HepG2 (cell line): ENCODE results near the gene ABTB2. TPM values are rescaled to one million over a fixed set of nuclear protein-coding genes. Genes with fewer than 3 reads are reported as not detected.

ENCODE experiments used
- CCAR2 ChIP-seq: fragments of 200-400 bp; formaldehyde crosslinking; optimal IDR thresholded peaks from 2 replicates; pipeline ENCODE3; 2018; ENCODE audit warnings: low read depth, mild to moderate bottlenecking, low read length, moderate library complexity
- MEIS1 ChIP-seq: sonication (generic); formaldehyde crosslinking; IDR thresholded peaks from 2 replicates; pipeline ENCODE4 v1.9.0; 2021; ENCODE audit warnings: mild to moderate bottlenecking, missing genetic modification reagents, moderate library complexity, borderline replicate concordance
- MTA1 ChIP-seq: sonication (generic); formaldehyde crosslinking; IDR thresholded peaks from 2 replicates; pipeline ENCODE4 v1.4.0; 2020; ENCODE audit warnings: missing genetic modification reagents, mild to moderate bottlenecking, borderline replicate concordance
- NCOA1 ChIP-seq: sonication (generic); formaldehyde crosslinking; IDR thresholded peaks from 2 replicates; pipeline ENCODE4 v1.9.0; 2021; ENCODE audit warnings: missing genetic modification reagents
- PCBP2 ChIP-seq: fragments of 200-400 bp; formaldehyde crosslinking; optimal IDR thresholded peaks from 2 replicates; pipeline ENCODE3; 2018; ENCODE audit warnings: low read length, low read depth; ENCODE audit not compliant: poor library complexity, severe bottlenecking
- RAD51 ChIP-seq: fragments of 450-650 bp; IDR thresholded peaks from 2 replicates; pipeline ENCODE4 v1.6.1; 2016; ENCODE audit warnings: borderline replicate concordance
- RBM39 ChIP-seq: fragments of 200-400 bp; formaldehyde crosslinking; IDR thresholded peaks from one replicate; pipeline ENCODE4 v1.6.1; 2018; ENCODE audit warnings: antibody characterized with exemption, mild to moderate bottlenecking, low read depth, low read length; ENCODE audit not compliant: poor library complexity, severe bottlenecking
- SNAI1 ChIP-seq: sonication (generic); formaldehyde crosslinking; IDR thresholded peaks from 2 replicates; pipeline ENCODE4 v1.5.0; 2020; ENCODE audit warnings: mild to moderate bottlenecking, missing genetic modification reagents, borderline replicate concordance
- SUZ12 ChIP-seq: fragments of 150-350 bp; IDR thresholded peaks from 2 replicates; pipeline ENCODE4 v1.6.1; 2014; ENCODE audit warnings: low read depth, low read length
- U2AF1 ChIP-seq: fragments of 200-400 bp; formaldehyde crosslinking; optimal IDR thresholded peaks from 2 replicates; pipeline ENCODE3; 2017; ENCODE audit warnings: mild to moderate bottlenecking, low read depth, low read length
- ZNF44 ChIP-seq: sonication (generic); formaldehyde crosslinking; IDR thresholded peaks from 2 replicates; pipeline ENCODE4 v1.5.1; 2020; ENCODE audit warnings: mild to moderate bottlenecking, missing genetic modification reagents
- ZNF441 ChIP-seq: sonication (generic); formaldehyde crosslinking; IDR thresholded peaks from 2 replicates; pipeline ENCODE4 v1.7.0; 2021; ENCODE audit warnings: missing genetic modification reagents, borderline replicate concordance
- ZNF530 ChIP-seq: sonication (generic); formaldehyde crosslinking; IDR thresholded peaks from 2 replicates; pipeline ENCODE4 v1.5.0; 2020; ENCODE audit warnings: low read depth, mild to moderate bottlenecking, missing genetic modification reagents
- ZNF781 ChIP-seq: sonication (generic); formaldehyde crosslinking; IDR thresholded peaks from 2 replicates; pipeline ENCODE4 v1.5.1; 2020; ENCODE audit warnings: borderline replicate concordance, mild to moderate bottlenecking, missing genetic modification reagents; ENCODE audit errors: not compliant biosample characterization
- ZNF792 ChIP-seq: IDR thresholded peaks from 2 replicates; pipeline ENCODE4 v1.6.1; 2016
- polyA plus RNA-seq, 8 experiments: library from polyadenylated mRNA; depleted of rRNA in 3 of 8; stranded (reverse) in 7 of 8; unstranded in 1 of 8; fragments of >200 nt; fragmentation: Illumina TruSeq in 4 of 8; extraction: Trizol in 4 of 8; gene quantifications; 2 replicates each; pipeline versions ENCODE4 v1.2.1 to v1.2.3, GENCODE V29; 2011 to 2016; ENCODE audit warnings: low read depth in 4 of 8, missing spikeins in 1 of 8, mixed read lengths in 1 of 8; ENCODE audit not compliant: insufficient read depth in 1 of 8
- total RNA-seq, 5 experiments: library from RNA; depleted of rRNA; stranded (reverse); fragments of >200 nt; fragmentation: Illumina TruSeq; extraction: Trizol; gene quantifications; 2 replicates each; pipeline ENCODE4 v1.2.3, GENCODE V29; 2016; ENCODE audit warnings: low read depth in 1 of 5
- TF ChIP-seq, protein P1 (sequence below): sonication (generic); formaldehyde crosslinking; IDR thresholded peaks from 2 replicates; pipeline ENCODE4 v1.4.0; 2020; ENCODE audit warnings: missing genetic modification reagents
- TF ChIP-seq, protein P2 (sequence below): sonication (generic); formaldehyde crosslinking; IDR thresholded peaks from 2 replicates; pipeline ENCODE4 v1.4.0; 2020; ENCODE audit warnings: missing genetic modification reagents, borderline replicate concordance
- TF ChIP-seq, protein P3 (sequence below): sonication (generic); formaldehyde crosslinking; IDR thresholded peaks from 2 replicates; pipeline ENCODE4 v1.5.1; 2020; ENCODE audit warnings: missing genetic modification reagents, mild to moderate bottlenecking, borderline replicate concordance

ABTB2 gene
- total and polyA plus RNA-seq, 2 of the 13 experiments (the other 11 are each of a cell fraction or from before 2014, with no cell fraction given) = 5.1 to 15.4 TPM

DNA sequence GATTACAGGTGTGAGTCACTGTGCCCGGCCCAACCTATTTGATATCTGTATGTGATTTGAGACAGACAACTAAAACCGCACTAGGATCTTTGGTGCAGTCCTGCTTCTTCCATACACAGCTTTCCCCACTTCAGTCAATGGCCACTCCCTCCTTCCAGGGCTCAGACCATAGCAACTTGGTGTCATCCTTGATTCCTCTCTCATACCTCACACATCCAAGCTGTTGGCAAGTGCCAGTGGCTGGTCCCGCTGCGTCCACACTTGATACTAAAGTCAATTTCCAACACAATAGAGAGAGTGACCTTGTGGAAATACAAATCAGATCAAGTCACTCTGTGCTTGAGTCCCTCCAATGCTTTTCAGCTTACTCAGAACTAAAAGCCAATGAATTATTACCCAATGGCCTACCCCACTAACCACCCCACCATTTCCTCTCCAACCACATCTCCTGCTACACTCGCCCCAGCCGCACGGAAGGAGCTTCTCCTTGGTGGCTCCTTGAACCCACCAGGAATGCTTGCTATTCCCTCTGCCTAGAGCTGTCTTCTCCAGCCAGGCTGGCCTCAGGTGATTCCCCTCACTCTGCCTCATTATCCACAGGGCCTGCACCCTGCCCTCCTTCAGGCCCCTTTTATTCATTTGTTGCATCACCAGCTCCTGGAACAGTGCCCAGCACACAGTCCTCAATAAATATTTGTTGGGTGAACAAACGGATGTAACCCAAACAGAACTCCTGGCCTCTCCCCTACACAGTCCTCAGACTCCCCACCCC lies 12.9 kb downstream of the ABTB2 start (continued):
- TF ChIP-seq, protein P1, sequence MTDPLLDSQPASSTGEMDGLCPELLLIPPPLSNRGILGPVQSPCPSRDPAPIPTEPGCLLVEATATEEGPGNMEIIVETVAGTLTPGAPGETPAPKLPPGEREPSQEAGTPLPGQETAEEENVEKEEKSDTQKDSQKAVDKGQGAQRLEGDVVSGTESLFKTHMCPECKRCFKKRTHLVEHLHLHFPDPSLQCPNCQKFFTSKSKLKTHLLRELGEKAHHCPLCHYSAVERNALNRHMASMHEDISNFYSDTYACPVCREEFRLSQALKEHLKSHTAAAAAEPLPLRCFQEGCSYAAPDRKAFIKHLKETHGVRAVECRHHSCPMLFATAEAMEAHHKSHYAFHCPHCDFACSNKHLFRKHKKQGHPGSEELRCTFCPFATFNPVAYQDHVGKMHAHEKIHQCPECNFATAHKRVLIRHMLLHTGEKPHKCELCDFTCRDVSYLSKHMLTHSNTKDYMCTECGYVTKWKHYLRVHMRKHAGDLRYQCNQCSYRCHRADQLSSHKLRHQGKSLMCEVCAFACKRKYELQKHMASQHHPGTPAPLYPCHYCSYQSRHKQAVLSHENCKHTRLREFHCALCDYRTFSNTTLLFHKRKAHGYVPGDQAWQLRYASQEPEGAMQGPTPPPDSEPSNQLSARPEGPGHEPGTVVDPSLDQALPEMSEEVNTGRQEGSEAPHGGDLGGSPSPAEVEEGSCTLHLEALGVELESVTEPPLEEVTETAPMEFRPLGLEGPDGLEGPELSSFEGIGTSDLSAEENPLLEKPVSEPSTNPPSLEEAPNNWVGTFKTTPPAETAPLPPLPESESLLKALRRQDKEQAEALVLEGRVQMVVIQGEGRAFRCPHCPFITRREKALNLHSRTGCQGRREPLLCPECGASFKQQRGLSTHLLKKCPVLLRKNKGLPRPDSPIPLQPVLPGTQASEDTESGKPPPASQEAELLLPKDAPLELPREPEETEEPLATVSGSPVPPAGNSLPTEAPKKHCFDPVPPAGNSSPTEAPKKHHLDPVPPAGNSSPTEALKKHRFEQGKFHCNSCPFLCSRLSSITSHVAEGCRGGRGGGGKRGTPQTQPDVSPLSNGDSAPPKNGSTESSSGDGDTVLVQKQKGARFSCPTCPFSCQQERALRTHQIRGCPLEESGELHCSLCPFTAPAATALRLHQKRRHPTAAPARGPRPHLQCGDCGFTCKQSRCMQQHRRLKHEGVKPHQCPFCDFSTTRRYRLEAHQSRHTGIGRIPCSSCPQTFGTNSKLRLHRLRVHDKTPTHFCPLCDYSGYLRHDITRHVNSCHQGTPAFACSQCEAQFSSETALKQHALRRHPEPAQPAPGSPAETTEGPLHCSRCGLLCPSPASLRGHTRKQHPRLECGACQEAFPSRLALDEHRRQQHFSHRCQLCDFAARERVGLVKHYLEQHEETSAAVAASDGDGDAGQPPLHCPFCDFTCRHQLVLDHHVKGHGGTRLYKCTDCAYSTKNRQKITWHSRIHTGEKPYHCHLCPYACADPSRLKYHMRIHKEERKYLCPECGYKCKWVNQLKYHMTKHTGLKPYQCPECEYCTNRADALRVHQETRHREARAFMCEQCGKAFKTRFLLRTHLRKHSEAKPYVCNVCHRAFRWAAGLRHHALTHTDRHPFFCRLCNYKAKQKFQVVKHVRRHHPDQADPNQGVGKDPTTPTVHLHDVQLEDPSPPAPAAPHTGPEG (CRISPR knock-in tag) = no peak
- TF ChIP-seq CCAR2 (no peak), ZNF792 (CRISPR knock-in tag) (peak; percentile 90), ZNF781 (peak; percentile 23), MEIS1 (no peak), RAD51 (no peak), RBM39 (no peak), ZNF441 (peak; percentile 39; the same call in 1 of the 2 replicates), MTA1 (CRISPR knock-in tag) (0 out of 2 replicates have a peak, but pooled peaks have one; percentile 59), U2AF1 (no peak), NCOA1 (peak; percentile 57; the same call in 1 of the 2 replicates), ZNF530 (CRISPR knock-in tag) (no peak), PCBP2 (no peak), SUZ12 (no peak), ZNF44 (CRISPR knock-in tag) (no peak), SNAI1 (no peak)
- TF ChIP-seq, protein P2, sequence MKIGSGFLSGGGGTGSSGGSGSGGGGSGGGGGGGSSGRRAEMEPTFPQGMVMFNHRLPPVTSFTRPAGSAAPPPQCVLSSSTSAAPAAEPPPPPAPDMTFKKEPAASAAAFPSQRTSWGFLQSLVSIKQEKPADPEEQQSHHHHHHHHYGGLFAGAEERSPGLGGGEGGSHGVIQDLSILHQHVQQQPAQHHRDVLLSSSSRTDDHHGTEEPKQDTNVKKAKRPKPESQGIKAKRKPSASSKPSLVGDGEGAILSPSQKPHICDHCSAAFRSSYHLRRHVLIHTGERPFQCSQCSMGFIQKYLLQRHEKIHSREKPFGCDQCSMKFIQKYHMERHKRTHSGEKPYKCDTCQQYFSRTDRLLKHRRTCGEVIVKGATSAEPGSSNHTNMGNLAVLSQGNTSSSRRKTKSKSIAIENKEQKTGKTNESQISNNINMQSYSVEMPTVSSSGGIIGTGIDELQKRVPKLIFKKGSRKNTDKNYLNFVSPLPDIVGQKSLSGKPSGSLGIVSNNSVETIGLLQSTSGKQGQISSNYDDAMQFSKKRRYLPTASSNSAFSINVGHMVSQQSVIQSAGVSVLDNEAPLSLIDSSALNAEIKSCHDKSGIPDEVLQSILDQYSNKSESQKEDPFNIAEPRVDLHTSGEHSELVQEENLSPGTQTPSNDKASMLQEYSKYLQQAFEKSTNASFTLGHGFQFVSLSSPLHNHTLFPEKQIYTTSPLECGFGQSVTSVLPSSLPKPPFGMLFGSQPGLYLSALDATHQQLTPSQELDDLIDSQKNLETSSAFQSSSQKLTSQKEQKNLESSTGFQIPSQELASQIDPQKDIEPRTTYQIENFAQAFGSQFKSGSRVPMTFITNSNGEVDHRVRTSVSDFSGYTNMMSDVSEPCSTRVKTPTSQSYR (CRISPR knock-in tag) = peak; percentile 82
- TF ChIP-seq, protein P3, sequence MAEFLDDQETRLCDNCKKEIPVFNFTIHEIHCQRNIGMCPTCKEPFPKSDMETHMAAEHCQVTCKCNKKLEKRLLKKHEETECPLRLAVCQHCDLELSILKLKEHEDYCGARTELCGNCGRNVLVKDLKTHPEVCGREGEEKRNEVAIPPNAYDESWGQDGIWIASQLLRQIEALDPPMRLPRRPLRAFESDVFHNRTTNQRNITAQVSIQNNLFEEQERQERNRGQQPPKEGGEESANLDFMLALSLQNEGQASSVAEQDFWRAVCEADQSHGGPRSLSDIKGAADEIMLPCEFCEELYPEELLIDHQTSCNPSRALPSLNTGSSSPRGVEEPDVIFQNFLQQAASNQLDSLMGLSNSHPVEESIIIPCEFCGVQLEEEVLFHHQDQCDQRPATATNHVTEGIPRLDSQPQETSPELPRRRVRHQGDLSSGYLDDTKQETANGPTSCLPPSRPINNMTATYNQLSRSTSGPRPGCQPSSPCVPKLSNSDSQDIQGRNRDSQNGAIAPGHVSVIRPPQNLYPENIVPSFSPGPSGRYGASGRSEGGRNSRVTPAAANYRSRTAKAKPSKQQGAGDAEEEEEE (CRISPR knock-in tag) = no peak
